Fibroblast of skin of left quadriceps (primary cell): ENCODE measurements around the gene USP3.

Source experiments
- DNase-seq, 2 experiments: peaks; one replicate each; pipeline ENCODE4 v3.0.0-alpha.2; 2013; ENCODE audit warnings: low read depth in 2 of 2

Gene USP3

GRCh38 chr15:63497642-63498467 lies 6.5 kb upstream of the USP3 start:
- DNase-seq: no peak

- no peak for DNase-seq
Measured at GRCh38 chr15:63499175-63499549, 5.2 kb upstream of the USP3 start.

GRCh38 chr15:63499611-63500010 lies 4.8 kb upstream of the USP3 start:
- no peak for DNase-seq

DNA sequence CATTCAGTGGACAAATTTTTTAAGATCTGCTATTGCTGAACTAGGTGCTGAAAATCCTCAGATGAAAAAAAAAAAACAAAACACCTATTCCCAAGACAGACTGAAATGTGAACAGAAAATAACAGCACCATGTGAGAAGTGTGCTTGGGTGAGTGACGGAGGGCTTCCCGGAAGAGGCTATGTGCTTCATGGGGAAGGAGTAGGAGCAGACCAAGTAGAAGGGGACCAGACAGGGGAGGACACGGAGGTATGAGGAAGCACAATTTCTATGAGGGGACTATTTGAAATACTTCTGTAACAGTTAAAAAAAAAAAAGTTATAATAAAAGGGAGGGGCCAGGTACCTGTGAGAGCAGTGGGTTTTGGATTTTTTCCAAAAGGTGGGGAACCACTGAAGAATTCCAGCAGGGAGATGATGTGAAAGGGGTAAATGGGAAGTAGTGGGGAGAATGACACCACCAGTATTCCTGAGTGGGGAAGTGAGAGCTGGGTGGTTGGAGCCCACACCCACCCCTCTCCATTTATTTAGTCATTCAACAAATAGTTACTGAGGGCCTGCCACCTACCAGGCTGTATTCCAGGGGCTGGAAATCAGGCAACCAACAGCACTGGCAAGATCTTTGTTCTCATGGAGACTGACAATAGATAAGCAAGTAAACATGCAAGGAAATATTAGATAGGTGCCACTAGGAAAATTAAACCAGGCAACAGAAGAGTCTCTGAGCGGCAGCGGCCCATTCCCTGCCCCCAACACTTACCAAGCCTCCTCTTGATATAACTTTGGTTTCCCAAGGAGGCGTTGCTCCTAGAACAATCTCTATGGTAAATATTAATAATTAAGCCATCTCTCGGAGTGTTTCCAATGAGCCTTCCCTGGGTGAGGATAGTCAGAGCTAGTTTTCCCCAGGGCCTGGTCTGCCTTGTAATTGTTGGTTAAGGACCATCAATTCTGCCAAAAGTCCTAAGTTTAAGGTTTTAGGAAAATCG lies 3.8 kb upstream of the USP3 start:
- no peak for DNase-seq

DNA sequence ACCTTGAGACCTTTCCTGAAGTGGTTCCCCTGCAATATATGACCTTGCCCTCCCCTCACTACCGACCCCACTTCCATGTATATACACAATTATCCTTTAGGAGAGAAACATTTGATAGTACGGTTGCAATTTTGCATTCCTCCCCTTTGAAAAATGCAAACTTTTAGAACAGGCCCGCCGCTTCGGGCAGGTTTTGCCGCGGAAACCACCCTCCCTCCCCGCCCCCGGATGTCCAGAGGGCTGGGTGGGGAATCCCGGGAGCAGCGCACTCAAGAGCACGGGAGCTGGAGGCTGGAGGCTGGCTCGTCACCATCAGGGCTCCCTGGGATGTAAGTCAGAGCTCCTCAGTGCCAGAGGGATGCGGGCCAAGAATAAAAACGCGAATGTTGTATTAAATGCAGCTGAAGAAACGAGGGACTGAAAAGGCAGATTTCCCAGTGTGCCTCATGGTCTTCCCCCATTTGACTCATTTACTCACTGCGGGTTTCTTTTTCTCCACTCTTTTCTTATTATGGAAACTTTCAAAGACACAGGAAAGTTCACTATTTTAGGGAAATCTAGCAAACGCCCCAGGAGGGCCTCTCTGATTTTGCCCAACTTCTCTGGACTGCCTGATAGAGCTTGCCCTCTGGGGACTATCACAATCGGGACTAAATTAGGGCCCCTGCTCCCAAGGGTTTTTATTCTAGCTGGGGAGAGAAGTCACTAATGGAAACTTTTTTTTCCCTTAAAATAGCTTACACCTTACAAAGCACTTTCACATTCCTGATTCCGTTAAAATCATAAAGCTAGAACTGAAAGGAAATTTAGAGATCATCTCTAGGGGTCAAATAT lies 2.9 kb upstream of the USP3 start:
- peak; percentile 76 to 78 for DNase-seq

DNA sequence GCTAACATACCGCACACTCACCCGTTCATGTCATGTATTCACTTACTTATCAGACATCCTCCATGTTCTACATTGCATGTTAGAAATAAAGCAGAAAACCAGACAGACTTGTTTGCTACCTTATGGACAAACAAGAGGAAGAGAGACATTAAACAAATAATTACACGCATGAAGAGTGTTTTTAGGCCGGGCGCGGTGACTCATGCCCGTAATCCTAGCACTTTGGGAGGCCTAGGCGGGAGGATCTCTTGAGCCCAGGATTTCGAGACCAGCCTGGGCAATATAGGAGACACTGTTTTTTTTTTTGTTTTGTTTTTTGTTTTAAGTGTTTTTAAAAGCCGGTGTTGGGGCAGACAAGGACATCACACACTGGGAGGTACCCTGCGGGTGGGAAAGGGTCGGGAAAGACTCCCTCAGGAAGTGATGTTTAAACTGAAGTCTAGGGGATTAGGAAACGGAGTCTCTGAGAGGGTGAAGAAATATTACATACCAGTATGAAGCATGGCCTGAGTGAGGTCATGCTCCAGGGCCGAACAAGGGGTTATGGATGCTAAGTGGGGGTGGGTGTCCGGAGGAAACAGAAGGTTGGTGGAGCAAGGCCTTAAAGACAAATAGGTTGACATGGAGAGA lies 2.1 kb upstream of the USP3 start:
- DNase-seq: no peak

- DNase-seq: no peak
Measured at GRCh38 chr15:63502843-63503738, 1.3 kb upstream of the USP3 start.

GRCh38 chr15:63503739-63504246 lies 600 bp upstream of the USP3 start:
- DNase-seq: no peak

DNA sequence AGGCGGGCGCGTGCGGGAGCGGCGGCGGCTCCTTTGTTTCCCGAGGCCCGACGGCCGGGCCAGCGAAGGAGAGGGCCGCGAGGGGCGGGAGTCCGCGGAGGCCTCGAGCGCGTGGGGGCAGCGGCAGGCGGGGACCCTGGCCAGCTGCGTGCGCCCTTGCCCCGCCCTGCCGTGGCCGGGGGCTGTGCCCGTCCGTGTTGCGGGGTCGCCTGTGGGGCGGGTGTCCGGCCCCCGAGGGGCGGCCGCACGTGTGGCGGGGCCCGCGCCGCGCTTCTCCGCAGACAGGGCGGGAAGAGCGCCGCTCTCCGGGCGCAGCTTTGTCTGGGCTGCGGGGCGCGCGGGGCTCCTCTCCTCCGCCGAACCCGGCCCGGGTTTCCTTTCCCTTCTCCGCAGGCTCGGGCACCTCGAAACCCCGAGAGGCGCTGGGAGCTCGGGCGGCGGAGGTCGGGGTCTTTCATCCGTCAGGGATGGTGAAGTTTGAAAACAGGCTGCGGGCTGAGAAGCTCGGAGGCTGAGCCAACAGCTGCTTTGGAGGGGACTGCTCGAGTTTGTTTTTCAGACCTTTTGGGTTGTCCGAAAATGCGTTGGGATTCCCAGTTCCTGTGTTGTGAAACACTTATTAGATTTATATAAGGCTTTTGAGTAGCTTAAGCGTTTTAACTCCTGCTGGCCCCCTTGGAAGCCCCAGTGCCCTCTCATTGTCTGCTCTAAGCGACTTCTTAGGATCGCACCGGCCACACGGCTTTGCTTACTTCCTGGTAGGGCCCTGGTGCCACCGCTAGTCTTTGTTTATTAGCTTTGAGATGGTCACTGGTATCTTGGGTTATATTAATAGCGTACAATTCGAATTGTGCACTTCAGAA lies 817 bp downstream of the USP3 start:
- DNase-seq: no peak

DNA sequence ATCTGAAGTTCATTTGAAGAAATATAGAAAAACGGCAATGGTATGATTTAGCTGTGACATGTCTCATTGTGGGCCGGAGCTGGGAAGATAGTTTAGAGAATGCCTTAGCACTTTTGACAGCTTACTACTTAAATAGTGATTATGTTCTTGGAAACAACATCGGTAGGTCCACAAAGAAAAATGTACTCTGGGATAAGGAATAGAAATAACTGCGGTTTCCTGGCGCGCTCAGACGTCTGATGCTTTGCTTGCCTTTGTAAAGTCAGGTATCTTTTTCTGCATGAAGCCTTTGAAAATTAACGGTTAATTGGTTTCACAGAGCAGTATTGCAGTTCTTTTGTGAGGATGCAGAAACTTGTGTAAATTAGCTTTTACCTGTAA lies 1.4 kb downstream of the USP3 start:
- no peak for DNase-seq

- no peak for DNase-seq
Measured at GRCh38 chr15:63506537-63507035, 2.2 kb downstream of the USP3 start.

GRCh38 chr15:63507878-63508818 lies 3.8 kb downstream of the USP3 start:
- DNase-seq: no peak

DNA sequence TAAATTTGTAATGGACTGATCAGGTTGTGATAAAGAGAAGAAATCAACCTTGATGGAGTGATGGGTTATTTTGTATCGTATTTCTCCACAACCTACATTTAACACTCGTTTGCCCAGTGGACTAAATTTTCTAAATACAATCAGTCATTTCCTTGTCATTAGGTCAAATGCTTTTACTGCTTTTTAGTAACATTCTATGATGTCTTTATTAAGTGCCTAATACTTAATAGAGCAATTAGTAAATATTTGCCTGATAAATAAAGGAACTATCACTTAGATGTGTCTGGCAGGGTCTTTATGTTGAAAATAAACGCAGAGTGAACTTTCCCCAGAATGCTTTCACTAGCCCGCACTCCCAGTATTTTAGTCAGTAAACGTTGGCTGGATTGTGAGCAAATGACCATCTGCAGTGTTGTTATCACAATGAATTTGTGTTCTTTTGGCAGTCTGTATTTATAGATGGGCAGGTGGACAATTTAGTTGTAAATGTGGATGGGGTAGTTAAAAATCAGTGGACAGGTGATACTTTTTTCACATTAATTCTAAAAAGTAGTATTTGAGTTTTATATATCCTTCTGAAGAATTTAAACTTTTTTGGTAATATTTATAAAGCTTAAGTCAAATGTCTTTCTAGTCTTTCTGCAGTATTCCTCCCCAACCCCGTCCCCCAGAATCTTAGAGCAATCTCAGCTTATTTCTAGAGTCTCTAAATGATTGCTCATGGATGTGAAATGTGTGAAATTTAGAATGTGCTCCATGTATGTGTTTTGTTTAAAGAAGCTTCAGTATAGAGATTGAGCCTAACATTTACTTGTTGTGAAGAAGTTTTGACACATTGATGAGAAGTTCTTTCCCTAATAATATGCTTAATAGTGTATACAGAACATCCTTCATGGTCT lies 4.9 kb downstream of the USP3 start:
- no peak for DNase-seq

- peak; percentile 68 to 72 for DNase-seq
Measured at GRCh38 chr15:63509955-63510940, 5.9 kb downstream of the USP3 start.

DNA sequence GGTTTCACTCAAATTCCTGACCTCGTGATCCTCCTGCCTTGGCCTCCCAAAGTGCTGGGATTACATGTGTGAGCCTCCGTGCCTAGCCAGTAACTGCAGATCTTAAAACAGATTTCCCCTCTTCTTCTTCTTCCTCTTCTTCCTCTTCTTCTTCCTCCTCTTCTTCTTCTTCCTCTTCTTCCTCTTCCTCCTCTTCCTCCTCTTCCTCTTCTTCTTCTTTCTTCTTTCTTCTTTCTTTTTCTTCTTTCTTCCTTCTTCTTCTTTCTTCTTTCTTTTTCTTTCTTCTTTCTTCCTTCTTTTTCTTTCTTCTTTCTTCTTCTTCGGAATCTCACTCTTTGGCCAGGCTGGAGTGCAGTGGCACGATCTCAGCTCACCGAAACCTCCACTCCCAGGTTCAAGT lies 7.8 kb downstream of the USP3 start:
- no peak for DNase-seq

DNA sequence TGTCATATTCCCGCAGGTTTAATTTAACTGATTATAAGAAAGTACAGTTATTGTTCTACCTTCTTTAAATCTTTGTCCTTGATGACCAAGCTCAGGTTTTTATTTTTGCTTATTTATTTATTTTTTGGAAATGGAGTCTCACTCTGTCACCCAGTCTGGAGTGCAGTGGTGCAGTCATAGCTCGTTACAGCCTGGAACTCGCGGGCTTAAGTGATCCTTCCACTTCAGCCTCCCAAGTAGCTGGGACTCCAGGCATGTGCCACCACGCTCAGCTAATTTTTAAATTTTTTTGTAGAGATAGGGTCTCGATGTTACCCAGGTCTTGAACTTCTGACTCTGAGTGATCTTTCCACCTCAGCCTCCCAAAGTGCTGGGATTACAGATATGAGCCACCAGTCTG lies 8.9 kb downstream of the USP3 start:
- no peak for DNase-seq
